HG02571 (cell line): ENCODE measurements around the gene GCSH.

Source experiments
- ATAC-seq: cut with Tn5 transposase; IDR thresholded peaks from one replicate; pipeline ENCODE4 v1.9.1; 2021; ENCODE audit warnings: mild to moderate bottlenecking, moderate library complexity; ENCODE audit not compliant: unreplicated experiment

Gene GCSH

GRCh38 chr16:81105946-81106345, 9.8 kb upstream of the GCSH start:
- no peak for ATAC-seq

GRCh38 chr16:81101702-81102101, 5.5 kb upstream of the GCSH start:
- no peak for ATAC-seq

- no peak for ATAC-seq
Measured at GRCh38 chr16:81099958-81100357, 3.8 kb upstream of the GCSH start.

GRCh38 chr16:81097230-81097629, 1.0 kb upstream of the GCSH start:
- ATAC-seq = no peak

GRCh38 chr16:81096715-81097208, 567 bp upstream of the GCSH start:
- no peak for ATAC-seq

- no peak for ATAC-seq
Measured at GRCh38 chr16:81095653-81095952, 592 bp downstream of the GCSH start.

- no peak for ATAC-seq
Measured at GRCh38 chr16:81094771-81095251, 1.4 kb downstream of the GCSH start.

- ATAC-seq = no peak
Measured at GRCh38 chr16:81088836-81089235, 7.4 kb downstream of the GCSH start.

- ATAC-seq = no peak
Measured at GRCh38 chr16:81081014-81081413, 15.2 kb downstream of the GCSH start.

- no peak for ATAC-seq
Measured at GRCh38 chr16:81080233-81080632, 16.0 kb downstream of the GCSH start.

- peak; percentile 97 for ATAC-seq
Measured at GRCh38 chr16:81077076-81077940, 18.9 kb downstream of the GCSH start, which contains the start of gene C16orf46. Gene C16orf46, minus strand, starts transcription at chr16:81077238. Its CDS starts 13,283 bp downstream, at chr16:81063955.

GRCh38 chr16:81076566-81077075, 19.6 kb downstream of the GCSH start:
- peak; percentile 86 for ATAC-seq

GRCh38 chr16:81073560-81074330, 22.4 kb downstream of the GCSH start:
- ATAC-seq = no peak

GRCh38 chr16:81071805-81072204, 24.4 kb downstream of the GCSH start:
- no peak for ATAC-seq

GRCh38 chr16:81070979-81071378, 25.2 kb downstream of the GCSH start:
- ATAC-seq = no peak

- no peak for ATAC-seq
Measured at GRCh38 chr16:81069063-81069462, 27.1 kb downstream of the GCSH start.

- ATAC-seq = no peak
Measured at GRCh38 chr16:81067166-81067565, 29.0 kb downstream of the GCSH start.

GRCh38 chr16:81066681-81067080, 29.5 kb downstream of the GCSH start:
- ATAC-seq = no peak

GRCh38 chr16:81061871-81062608, 34.2 kb downstream of the GCSH start:
- no peak for ATAC-seq

- ATAC-seq = no peak
Measured at GRCh38 chr16:81061307-81061640, 34.9 kb downstream of the GCSH start.
